Caco-2 (cell line): ENCODE results near the gene CCNO. TPM values are rescaled to one million over a fixed set of nuclear protein-coding genes. Genes with fewer than 3 reads are reported as not detected.
A peak's percentile ranks its signal among the peaks of the same experiment; 100 is the strongest.

Source experiments
- BruUV-seq: library from RNA; stranded (reverse); fragments of 400-500 nt; replicated peaks from 2 replicates; lab custom pipeline; 2021; lab: Mats Ljungman, UMichigan
- CTCF ChIA-PET: fragments of 300-600 bp; sonication (Branson Sonifier 250); formaldehyde crosslinking; loops from one replicate; lab custom pipeline; 2022; ENCODE audit warnings: antibody characterized with exemption; lab: Charles Lee
- POLR2A ChIA-PET: fragments of 300-600 bp; sonication (Branson Sonifier 250); formaldehyde crosslinking; loops from one replicate; lab custom pipeline; 2022; ENCODE audit warnings: antibody characterized with exemption; lab: Charles Lee
- DNase-seq, 2 experiments: peaks; one replicate each; pipeline versions ENCODE4 v3.0.0 to v3.0.0-alpha.2; 2020 to 2022
- H3K27me3 ChIP-seq: replicated peaks from 2 replicates; pipeline ENCODE4 v1.6.0; 2011; ENCODE audit warnings: low read length; ENCODE audit not compliant: control insufficient read depth, insufficient read depth
- H3K36me3 ChIP-seq: 2 replicates; pipeline ENCODE4 v1.5.1; 2011; ENCODE audit warnings: low read length; ENCODE audit not compliant: control insufficient read depth, insufficient read depth
- H3K4me1 ChIP-seq: fragments of 250-450 bp; sonication (Bioruptor Pico); 2 replicates; pipeline ENCODE4 v1.5.1; 2020; ENCODE audit warnings: mild to moderate bottlenecking
- H3K4me3 ChIP-seq: 2 replicates; pipeline ENCODE4 v1.5.1; 2011; ENCODE audit warnings: low read depth, mild to moderate bottlenecking, control low read depth, low read length
- H3K9me3 ChIP-seq: fragments of 250-450 bp; sonication (Bioruptor Pico); 2 replicates; pipeline ENCODE4 v1.5.1; 2020; ENCODE audit warnings: mild to moderate bottlenecking, moderate library complexity
- H3K27ac Mint-ChIP-seq: one replicate; pipeline ENCODE4 v1.8.0; 2022; ENCODE audit warnings: mixed read lengths; ENCODE audit not compliant: unreplicated experiment
- H3K27me3 Mint-ChIP-seq: one replicate; pipeline ENCODE4 v1.8.0; 2022; ENCODE audit warnings: mixed read lengths; ENCODE audit not compliant: insufficient read depth, unreplicated experiment
- H3K36me3 Mint-ChIP-seq: one replicate; pipeline ENCODE4 v1.8.0; 2022; ENCODE audit warnings: mild to moderate bottlenecking, mixed read lengths; ENCODE audit not compliant: insufficient read depth, unreplicated experiment
- H3K4me1 Mint-ChIP-seq: one replicate; pipeline ENCODE4 v1.8.0; 2022; ENCODE audit warnings: low read depth, mixed read lengths; ENCODE audit not compliant: unreplicated experiment
- H3K4me3 Mint-ChIP-seq: one replicate; pipeline ENCODE4 v1.8.0; 2022; ENCODE audit warnings: mild to moderate bottlenecking, moderate library complexity, mixed read lengths; ENCODE audit not compliant: unreplicated experiment
- H3K9me3 Mint-ChIP-seq: one replicate; pipeline ENCODE4 v1.8.0; 2022; ENCODE audit warnings: mixed read lengths; ENCODE audit not compliant: unreplicated experiment
- CTCF ChIP-seq, 2 experiments: fragments of 200-600 bp in 1 of 2; IDR thresholded peaks; 1 replicate in 1 of 2; 2 replicates in 1 of 2; pipeline versions ENCODE4 v1.5.1 to v1.8.0; 2011 to 2022; ENCODE audit warnings: antibody characterized with exemption in 1 of 2, control low read depth in 1 of 2, inconsistent platforms in 1 of 2, low read depth in 1 of 2, low read length in 1 of 2, mild to moderate bottlenecking in 1 of 2, moderate library complexity in 1 of 2; ENCODE audit not compliant: insufficient read depth in 1 of 2, severe bottlenecking in 1 of 2, unreplicated experiment in 1 of 2
- intact Hi-C: fragments of 100-400 bp; cut with micrococcal nuclease; formaldehyde crosslinking; loops from one replicate; pipeline ENCODE4 v1.10.0; 2022; ENCODE audit not compliant: unreplicated experiment
- total RNA-seq: library from RNA; stranded (reverse); gene quantifications from 2 replicates; pipeline ENCODE4 v1.2.3, GENCODE V29; 2022

The CCNO gene
- total RNA-seq, 1 experiment from 2014 or later = 3.9 TPM

GRCh38 chr5:55220433-55221185 lies 12.8 kb downstream of the CCNO start:
- Histone ChIP-seq H3K4me1 (peaks cover 14% of the 10 kb centered on the region; the same call in 1 of the 2 replicates), H3K9me3 (no peaks in the 10 kb centered on the region), H3K27me3 (no peaks in the 10 kb centered on the region), H3K4me3 (no peak overlapping the region), H3K36me3 (no peaks in the 10 kb centered on the region)
- DNase-seq = no peak
- H3K27me3 Mint-ChIP-seq = no peaks in the 10 kb centered on the region
- BruUV-seq = no TSS peak
- ChIA-PET POLR2A (no interaction called here), CTCF (no interaction called here)
- no peaks in the 10 kb centered on the region for H3K9me3 Mint-ChIP-seq
- H3K4me3 Mint-ChIP-seq = no peak overlapping the region
- peaks cover 14% of the 10 kb centered on the region for H3K36me3 Mint-ChIP-seq
- H3K4me1 Mint-ChIP-seq = peaks cover 8% of the 10 kb centered on the region
- TF ChIP-seq CTCF (IDR thresholded peaks at IDR 0.05; ENCODE audit: insufficient read depth in 1 of 2, low read depth in 1 of 2, low read length in 1 of 2, severe bottlenecking in 1 of 2, unreplicated experiment in 1 of 2) = no peak
- intact Hi-C loops = no loop called here
- no peak overlapping the region for H3K27ac Mint-ChIP-seq

GRCh38 chr5:55219770-55220169 lies 13.6 kb downstream of the CCNO start:
- Histone ChIP-seq H3K27me3 (no peaks in the 10 kb centered on the region), H3K36me3 (no peaks in the 10 kb centered on the region), H3K4me1 (peaks cover 14% of the 10 kb centered on the region; the same call in 1 of the 2 replicates), H3K9me3 (no peaks in the 10 kb centered on the region), H3K4me3 (no peak overlapping the region)
- H3K9me3 Mint-ChIP-seq = no peaks in the 10 kb centered on the region
- ChIA-PET CTCF (no interaction called here), POLR2A (no interaction called here)
- H3K4me1 Mint-ChIP-seq = peaks cover 8% of the 10 kb centered on the region
- H3K4me3 Mint-ChIP-seq = no peak overlapping the region
- peaks cover 14% of the 10 kb centered on the region for H3K36me3 Mint-ChIP-seq
- no peak for DNase-seq
- no peak overlapping the region for H3K27ac Mint-ChIP-seq
- intact Hi-C loops = no loop called here
- TF ChIP-seq CTCF (IDR thresholded peaks at IDR 0.05; ENCODE audit: insufficient read depth in 1 of 2, low read depth in 1 of 2, low read length in 1 of 2, severe bottlenecking in 1 of 2, unreplicated experiment in 1 of 2) = no peak
- H3K27me3 Mint-ChIP-seq = no peaks in the 10 kb centered on the region
- BruUV-seq = no TSS peak

- peaks cover 14% of the 10 kb centered on the region; the same call in 1 of the 2 replicates for H3K4me1 ChIP-seq
- H3K9me3 Mint-ChIP-seq = no peaks in the 10 kb centered on the region
- intact Hi-C loops = no loop called here
- H3K9me3 ChIP-seq = no peaks in the 10 kb centered on the region
- H3K27me3 Mint-ChIP-seq = no peaks in the 10 kb centered on the region
- peak; percentile 71 to 83 for DNase-seq
- POLR2A ChIA-PET = interaction anchor here (0.7 kb wide), 1 partner anchor 9 kb away, joined by 3 read pairs; no protein-coding TSS in a partner anchor
- H3K36me3 Mint-ChIP-seq = peaks cover 14% of the 10 kb centered on the region
- peaks cover 8% of the 10 kb centered on the region for H3K4me1 Mint-ChIP-seq
- no peaks in the 10 kb centered on the region for H3K36me3 ChIP-seq
- no TSS peak for BruUV-seq
- no peak overlapping the region for H3K4me3 ChIP-seq
- no peak for TF ChIP-seq CTCF (IDR thresholded peaks at IDR 0.05; ENCODE audit: insufficient read depth in 1 of 2, low read depth in 1 of 2, low read length in 1 of 2, severe bottlenecking in 1 of 2, unreplicated experiment in 1 of 2)
- H3K27ac Mint-ChIP-seq = no peak overlapping the region
- CTCF ChIA-PET = interaction anchor here (0.9 to 1.2 kb wide), 2 partner anchors 32 to 59 kb away, joined by 3 read pairs; partner anchors contain the start of gene GPX8
- H3K4me3 Mint-ChIP-seq = peak overlapping the region; percentile 19
- H3K27me3 ChIP-seq = no peaks in the 10 kb centered on the region
Observed at GRCh38 chr5:55218967-55219366, 14.4 kb downstream of the CCNO start.
